MV-4-11 (cell line): Measurements from ENCODE around the gene ABCA4.
A peak's percentile ranks its signal among the peaks of the same experiment; 100 is the strongest.

Experiments
- DNase-seq: peaks from one replicate; lab custom pipeline; 2025; lab: John Stamatoyannopoulos, UW

Gene ABCA4

DNA sequence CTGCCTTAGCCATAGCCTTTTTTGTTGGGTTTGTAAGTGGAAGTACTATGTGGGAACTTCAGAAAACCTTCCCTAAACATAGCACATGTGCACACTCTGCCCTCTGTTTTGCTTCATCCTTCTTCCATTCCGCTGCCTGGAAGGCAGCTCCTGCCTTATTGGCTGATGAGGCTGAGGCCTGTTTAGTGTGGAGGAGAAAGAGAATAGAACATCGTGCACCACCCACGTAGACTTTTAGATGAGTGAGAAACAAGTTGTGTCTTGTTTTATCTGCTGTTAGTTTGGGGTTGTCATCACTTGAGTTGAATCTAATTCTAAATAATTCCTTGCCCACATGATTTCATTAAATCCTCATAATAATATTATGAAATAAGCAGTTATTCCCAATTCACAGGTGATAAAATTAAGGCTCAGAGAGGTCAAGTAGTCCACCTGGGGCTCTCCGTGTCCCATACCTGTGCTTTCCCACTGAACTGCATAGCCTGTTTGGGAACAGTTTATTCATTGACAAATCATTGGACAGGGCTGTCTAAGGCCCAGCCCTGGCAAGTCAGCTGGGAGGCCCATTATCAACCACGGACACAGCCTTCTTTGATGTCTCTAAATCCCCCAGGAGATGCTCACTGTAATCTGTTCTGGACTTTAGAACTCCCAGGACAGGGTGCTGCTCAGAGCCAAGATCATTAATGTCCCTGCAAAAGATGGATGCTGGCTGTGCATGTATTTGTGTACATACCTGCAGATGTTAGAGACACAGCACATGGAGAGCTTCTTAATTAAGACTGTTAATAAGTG lies 93.0 kb downstream of the ABCA4 start:
- no peak for DNase-seq

GRCh38 chr1:94026619-94027380 lies 94.1 kb downstream of the ABCA4 start:
- DNase-seq: peak; percentile 73

DNA sequence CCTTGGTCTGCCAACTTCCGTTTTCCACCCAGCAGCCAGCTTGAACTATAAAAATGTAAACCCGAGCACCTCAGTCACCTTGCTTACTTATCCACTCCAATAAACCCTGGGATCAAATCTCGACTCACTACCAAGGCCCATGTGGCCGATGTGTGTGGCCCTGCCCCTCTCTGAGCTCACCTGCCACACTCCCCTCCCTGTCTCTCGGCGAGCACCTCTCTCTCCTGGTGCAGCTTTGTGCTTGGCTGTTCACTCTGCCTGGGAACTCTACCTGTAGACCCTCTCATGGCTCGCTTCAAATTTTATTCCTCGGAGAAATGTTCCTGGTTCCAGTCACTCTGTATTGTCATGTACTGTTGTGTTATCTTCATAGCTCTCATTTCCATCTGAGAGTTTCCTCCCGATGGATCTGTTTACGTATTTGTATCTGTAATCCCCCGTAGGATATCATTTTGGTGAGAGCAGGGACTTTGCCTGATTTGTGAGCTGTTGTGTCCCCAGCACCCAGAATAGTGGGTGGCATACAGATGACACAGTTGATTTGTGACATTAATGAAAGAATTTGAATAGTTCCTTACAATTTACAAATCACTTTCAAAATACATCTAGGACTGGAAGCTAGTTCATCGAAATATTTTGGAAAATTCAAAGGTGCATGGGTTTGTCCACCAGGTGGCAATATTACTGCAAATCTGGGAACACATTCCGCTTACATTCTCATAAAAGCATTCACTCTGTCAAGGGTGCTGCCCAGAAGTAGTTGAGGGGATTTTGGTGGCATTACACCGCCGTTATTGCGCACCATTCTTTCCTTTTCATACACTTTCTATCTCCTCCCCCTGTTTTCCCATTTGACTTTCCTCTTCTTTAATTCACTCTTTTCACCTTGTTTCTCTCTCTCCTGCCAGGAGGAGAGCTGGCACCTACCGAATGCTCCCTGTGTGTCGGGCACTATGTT lies 95.3 kb downstream of the ABCA4 start:
- DNase-seq: no peak

GRCh38 chr1:94024104-94024792 lies 96.7 kb downstream of the ABCA4 start:
- no peak for DNase-seq

GRCh38 chr1:94022471-94023189 lies 98.3 kb downstream of the ABCA4 start:
- DNase-seq: no peak

- DNase-seq: no peak
Measured at GRCh38 chr1:94020764-94021579, 100.0 kb downstream of the ABCA4 start.

DNA sequence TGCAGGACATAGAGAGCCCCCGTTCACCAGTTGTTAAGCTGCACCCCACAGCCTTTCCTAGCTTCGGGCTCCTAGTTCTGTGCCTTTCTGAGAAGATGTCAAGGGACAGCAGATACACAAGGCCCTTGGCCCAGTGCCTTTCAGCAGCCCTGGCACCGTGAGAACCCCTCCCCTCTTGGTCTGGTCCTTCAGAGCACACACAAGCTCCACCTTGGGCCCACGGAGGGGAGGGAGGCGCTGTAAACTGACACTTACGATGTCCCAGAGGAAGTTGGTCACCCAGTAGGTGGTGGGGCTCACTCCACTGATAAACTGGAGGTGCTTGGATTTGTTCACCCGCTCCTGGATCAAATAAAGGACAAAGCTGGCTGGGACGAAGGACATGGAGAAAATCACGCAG lies 101.6 kb downstream of the ABCA4 start:
- DNase-seq: no peak

- DNase-seq: peak; percentile 89
Measured at GRCh38 chr1:94017155-94017829, 103.7 kb downstream of the ABCA4 start.

- no peak for DNase-seq
Measured at GRCh38 chr1:94015489-94015817, 105.5 kb downstream of the ABCA4 start.

GRCh38 chr1:94014635-94015488 lies 106.1 kb downstream of the ABCA4 start:
- DNase-seq: no peak

GRCh38 chr1:94014087-94014486 lies 106.9 kb downstream of the ABCA4 start:
- no peak for DNase-seq

DNA sequence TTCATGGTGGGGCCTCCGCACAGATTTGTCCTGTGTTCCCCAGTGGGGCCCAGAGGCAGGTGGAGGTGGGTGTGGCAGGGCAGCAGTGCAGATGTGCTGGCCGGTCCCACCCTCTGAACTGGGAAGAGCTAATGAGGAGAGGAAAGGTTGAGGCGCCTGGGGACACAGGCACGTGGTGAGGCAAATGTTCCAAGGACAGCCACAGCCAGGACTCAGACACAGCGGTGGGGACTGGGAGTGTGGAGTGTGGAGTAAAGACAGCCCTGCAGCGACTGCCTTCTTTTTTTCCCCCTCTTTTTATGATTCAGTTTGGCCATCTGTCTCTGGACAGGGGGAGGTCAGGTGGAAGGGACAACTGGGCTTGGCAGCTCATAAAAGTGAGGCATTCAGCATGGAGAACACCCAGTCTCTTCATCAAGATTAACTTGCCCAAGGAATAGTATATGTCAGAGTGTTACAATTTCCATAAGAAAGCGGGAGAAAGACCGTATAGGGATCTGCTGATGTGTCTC lies 107.5 kb downstream of the ABCA4 start:
- DNase-seq: no peak

DNA sequence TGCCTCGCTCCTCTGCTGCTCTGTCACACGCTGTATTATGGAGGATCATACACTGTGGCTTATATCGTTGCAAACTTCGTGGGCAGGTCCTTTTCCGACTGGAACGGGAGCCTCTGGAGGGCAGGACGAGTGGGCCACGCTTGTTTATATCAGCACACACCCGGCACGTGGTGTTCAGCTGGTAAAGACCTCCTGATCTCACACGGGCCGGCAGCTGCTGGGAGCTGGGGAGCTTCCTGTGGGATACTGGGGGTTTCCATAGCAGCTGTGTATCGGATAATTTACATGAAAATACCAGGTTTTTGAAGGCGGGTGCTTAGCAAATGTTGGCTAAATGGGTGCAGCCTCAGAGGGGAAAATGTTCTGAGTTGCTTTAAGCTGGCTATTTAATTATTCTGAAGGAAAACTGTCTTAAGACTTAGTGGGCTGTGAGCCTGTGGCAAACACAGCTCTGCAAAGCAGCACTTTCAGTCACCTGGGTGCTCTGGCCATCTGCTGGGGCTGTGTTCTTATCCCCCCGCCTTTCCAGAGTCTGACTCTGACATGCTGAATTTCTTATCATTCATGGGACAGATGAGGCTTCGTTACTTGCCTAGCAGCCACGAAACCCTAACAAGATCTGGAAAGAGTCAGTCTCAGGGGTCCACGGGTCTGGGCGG lies 108.1 kb downstream of the ABCA4 start:
- no peak for DNase-seq

DNA sequence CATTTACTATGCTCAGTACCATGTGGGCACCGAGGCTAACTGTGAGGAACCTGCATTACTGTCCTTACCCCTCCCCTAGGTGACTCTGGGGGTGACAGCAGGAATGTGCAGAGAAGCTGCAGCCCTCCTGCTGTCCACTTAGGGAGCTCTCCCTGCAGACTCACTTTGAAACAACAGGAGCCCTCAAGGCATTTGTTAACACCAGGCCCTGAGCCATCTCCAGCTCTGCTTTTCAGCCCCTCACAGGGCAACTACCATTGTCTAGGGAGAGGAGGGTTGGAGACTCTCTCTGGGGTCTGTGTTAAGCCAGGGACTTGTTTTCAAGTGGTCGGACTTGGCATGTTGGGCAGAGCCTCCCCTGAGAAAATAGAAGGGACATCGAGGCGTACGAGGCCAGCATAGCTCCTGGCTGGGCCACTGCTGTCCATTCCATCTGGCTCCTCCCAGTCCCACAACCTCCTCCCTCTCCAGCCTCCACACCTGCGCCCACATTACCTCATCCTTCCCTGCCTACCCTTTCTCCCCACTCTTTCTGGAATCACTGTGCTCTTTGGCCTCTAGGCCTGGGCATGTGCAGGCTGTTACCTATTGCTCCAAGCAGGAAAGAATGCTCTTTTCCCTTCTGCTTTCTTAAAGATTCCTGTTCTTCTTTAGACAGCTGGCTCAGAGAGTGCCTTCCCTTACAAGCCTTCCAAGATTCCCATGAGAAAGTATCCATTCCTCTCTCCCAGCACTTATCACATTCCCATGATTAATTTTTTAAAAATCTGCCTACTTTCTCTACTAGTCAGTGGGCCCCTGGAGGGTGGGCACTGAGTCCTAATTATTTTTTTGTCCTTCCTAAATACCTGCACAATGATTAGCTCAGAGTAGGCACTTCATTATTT lies 109.0 kb downstream of the ABCA4 start:
- DNase-seq: no peak

GRCh38 chr1:94011129-94011528 lies 109.8 kb downstream of the ABCA4 start:
- DNase-seq: no peak

GRCh38 chr1:94009304-94009703 lies 111.6 kb downstream of the ABCA4 start:
- no peak for DNase-seq

DNA sequence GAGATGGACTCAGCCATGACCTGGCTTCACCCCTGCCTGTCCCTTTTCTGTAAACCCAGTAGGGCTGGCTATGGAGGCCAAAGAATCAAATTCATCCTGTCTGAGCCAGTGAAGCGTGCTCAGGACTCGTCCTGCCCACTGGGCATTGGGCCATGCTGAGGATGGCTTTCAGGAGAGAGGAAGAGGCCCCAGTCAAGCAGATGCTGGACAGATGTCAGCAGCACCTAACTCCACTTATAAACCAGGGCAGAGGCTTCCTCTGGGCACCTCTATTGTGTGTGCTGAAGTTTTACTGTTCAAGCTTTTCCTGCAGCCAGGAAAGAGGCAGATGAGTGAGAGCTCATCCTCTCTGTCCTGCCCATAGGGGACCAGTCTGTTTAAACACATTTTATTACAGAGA lies 114.3 kb downstream of the ABCA4 start:
- no peak for DNase-seq
